ENCODE measurements around the gene TGFBRAP1.
A peak's percentile ranks its signal among the peaks of the same experiment; 100 is the strongest.

TGFBRAP1 gene, protein sequence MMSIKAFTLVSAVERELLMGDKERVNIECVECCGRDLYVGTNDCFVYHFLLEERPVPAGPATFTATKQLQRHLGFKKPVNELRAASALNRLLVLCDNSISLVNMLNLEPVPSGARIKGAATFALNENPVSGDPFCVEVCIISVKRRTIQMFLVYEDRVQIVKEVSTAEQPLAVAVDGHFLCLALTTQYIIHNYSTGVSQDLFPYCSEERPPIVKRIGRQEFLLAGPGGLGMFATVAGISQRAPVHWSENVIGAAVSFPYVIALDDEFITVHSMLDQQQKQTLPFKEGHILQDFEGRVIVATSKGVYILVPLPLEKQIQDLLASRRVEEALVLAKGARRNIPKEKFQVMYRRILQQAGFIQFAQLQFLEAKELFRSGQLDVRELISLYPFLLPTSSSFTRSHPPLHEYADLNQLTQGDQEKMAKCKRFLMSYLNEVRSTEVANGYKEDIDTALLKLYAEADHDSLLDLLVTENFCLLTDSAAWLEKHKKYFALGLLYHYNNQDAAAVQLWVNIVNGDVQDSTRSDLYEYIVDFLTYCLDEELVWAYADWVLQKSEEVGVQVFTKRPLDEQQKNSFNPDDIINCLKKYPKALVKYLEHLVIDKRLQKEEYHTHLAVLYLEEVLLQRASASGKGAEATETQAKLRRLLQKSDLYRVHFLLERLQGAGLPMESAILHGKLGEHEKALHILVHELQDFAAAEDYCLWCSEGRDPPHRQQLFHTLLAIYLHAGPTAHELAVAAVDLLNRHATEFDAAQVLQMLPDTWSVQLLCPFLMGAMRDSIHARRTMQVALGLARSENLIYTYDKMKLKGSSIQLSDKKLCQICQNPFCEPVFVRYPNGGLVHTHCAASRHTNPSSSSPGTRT

DNA sequence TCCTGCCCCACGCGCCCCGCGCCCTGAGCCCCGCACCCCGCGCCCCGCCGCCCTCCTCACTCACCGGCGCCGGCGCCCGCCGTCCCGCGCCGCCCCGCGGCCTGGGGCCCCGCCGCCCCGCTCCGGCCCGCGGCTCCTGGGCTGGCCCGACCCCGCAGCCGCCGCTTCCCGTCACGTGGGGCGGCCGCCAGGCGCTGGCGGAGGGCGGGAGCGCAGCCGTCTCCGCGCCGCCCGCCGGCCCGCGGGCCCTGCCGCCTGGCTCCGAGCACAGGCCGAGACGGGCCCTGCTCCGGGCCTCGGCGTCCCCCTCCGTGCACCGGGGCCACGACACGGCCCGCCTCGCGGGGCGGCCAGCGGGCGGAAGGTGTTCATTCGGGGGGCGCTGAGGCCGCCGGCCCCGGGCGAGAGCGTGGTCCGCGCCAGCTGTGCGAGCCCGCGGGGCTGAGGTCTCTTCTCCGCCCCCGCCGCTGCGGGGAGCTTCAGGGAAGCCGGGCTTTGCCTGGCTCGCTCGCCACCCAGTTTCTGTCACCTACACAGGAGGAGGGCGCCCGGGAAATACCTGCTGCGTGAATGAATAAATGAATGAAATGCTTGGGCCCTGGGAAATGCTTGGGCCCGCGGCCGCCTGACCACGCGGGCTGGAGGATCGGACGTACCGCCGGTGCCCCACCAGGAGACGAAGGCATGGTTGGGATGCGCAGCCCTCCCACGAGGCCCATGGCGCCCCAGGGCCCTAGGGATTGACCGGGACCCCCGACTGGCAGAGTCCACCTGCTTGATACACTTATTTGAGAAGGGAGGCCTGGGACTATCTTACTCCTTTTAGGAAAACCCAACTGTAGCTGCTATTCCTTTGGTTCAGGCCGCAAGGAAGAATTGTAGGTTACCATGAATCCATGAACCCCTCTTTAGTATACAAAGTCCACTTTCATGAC is at the start of gene TGFBRAP1:
Gene TGFBRAP1 (minus strand): TSS at position 175 of the 935 bp plus-strand sequence. CDS start 21,434 bp downstream, outside the sequence.
- DNase-seq (ENCODE audit: low spot score) = peak; percentile 56

- no peak for DNase-seq (ENCODE audit: low spot score)
These were observed 49.4 kb upstream of the TGFBRAP1 start for GRCh38 chr2:105378921-105379383.

DNA sequence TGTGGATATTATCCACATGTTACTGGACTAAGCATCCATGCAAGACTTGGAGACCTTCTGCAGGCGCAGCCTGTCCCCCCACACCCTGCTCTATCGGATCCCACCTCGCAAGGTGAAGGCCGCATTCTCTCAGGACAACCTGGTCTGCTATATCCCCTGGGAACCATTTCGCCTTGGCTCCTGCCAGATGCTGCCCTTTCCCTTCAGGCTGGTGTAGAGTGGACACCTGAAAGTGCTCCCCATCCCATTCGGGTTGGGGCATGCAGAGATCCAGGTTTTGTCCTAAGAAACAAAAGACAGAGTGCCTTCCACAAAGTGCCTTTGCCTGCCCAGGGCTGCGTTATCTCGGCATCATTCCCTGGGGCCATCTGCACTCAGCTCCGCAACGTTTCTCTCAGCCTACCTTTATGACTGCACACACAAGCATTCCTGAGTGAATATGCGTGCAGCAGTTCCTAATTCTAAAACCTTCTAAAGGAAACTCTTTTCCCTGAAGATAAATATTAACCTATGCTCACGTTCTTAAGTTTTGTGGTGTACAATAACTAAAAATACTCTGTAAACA is 48.8 kb upstream of the TGFBRAP1 start:
- DNase-seq (ENCODE audit: low spot score) = no peak

DNA sequence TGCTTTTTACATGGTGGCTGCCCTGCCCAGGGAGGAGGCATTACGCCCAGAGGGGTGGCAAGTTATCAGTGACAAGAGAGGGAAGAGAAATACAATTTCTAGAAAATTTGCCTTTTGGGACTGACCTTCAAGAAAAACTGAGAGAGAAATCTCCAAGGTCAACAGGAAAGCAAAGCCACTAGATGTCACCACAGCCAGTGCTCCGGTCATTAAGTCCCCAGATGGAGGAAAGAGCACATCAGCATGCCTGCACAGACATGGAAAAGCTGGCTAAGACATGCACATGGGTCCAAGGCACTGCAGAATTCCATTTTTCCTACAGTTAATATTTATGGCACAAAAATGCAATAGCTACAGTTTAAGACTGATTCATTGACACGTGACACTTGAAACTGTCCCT is 48.3 kb upstream of the TGFBRAP1 start:
- no peak for DNase-seq (ENCODE audit: low spot score)

DNA sequence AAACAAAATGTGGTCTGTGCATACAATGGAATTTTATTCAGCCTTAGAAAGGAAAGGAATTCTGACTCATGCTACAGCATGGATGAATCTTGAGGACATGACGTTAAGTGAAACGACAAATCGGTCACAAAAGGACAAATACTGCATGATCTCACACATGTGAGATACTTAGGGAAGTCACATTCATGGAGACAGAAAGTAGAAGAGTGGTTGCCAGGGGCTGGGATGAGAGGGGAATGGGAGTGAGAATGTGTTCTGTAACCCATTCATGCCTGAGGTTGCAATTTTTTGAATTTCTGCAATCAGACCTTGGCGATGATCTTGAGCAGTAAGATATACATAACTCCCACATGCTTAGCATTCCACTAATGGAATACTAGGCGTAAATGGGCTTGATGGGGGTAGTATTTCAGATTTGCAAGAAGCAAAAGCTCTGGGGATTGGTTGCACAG is 47.3 kb upstream of the TGFBRAP1 start:
- no peak for DNase-seq (ENCODE audit: low spot score)

DNA sequence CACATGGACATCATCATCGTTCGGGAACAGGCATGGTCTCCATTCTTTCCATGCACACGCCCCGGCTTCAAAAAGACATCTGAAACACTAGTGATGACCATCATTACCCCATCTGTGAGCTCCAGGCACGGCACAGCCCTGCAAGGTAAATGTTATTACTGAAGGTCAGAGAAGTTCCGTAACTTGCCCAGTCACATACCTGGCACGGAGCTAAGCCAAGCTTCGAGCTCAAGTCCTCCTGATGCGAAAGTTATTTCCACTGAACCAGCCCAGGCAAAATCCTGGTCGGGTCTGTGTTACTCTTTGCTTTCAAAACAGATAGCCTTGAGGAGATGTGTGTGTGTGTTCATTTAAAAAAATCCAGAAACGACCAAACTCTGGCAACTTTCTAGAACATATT is 46.5 kb upstream of the TGFBRAP1 start:
- no peak for DNase-seq (ENCODE audit: low spot score)

- DNase-seq (ENCODE audit: low spot score) = no peak
These were observed 45.5 kb upstream of the TGFBRAP1 start for GRCh38 chr2:105375001-105375561.

DNA sequence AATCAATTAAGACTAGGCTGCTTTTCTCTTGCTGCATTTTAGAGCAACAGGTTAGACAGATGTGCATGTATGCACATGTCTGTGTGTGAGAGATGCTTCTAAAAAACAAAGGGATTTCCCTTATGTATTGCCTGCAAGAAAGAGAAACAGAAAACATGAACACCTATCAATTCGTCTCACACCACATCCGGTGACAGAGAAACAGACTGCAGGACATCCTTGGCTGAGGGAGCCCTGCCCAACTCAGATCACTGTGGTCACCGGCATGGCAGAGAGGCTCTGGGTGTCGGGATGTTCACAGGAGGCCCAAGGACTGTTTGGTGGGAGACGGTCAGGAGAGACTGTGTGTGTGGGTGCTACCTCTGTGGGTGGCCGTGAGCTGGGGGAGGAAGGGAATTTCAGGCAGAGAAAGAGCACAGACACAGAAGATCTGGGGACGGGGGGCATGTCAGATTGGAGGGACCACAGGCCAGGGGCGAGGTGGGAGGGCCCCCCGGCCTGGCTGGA is 44.4 kb upstream of the TGFBRAP1 start:
- no peak for DNase-seq (ENCODE audit: low spot score)

GRCh38 chr2:105373344-105373781 is 43.8 kb upstream of the TGFBRAP1 start:
- no peak for DNase-seq (ENCODE audit: low spot score)

DNA sequence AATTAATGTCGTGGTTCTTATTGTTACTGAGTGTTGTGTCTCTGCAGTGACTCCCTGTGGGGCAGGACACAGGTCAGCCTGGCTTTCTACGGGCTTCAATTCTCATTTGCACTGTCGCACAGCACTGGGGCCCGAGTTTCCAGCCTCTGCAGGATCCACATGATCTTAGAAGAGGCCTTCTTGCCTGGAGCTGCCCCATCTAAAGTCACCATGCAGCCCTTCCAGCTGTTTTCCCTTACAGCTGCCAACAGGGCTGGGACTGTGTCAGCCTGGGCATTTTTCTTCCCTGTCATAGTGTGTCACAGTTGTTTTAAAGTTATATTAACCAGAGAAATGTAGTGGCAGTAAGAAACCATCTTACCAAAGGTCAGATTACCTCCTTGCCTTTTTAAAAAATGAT is 42.3 kb upstream of the TGFBRAP1 start:
- DNase-seq (ENCODE audit: low spot score) = no peak

GRCh38 chr2:105371156-105371555 is 41.6 kb upstream of the TGFBRAP1 start:
- DNase-seq (ENCODE audit: low spot score) = no peak

DNA sequence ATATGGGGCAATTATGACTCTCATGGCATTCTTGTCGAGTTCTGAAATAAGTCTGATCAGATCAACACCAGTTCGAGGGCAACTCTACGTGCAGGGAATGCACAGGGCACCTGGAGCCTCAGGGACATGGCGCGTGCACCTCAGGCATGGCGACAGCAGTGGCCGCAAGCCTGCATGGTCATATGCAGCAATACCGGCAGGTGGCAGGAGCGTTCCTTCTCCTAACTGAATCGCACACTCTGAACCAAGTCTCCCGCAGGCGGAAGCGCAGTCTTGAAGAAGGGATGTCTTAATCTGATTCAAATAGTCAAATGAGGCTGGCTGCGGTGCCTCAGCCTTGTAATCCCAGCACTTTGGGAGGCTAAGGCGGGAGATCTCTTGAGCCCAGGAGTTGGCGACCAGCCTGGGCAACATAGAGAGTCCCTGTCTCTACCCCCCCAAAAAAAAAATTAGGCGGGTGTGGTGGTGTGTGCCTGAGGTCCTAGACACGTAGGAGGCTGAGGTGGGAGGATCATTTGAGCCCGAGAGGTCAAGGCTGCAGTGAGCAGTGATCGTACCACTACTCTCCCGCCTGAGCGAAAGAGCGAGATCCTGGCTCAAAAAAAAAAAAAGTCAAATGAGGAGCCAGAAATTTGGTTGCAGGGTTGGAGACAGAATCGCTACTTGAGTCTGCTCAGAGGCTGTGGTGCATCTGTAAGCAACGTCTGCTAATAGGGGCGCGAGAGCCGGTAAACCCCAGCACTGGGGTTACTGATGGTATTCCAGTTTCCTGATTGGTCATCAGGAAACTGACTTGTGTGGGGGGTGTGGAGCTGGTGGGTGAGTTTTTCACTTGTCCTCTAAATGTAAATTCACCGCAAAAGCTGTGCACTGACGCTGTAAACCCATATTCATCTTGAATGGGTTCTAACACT is 40.5 kb upstream of the TGFBRAP1 start:
- peak; percentile 94 for DNase-seq (ENCODE audit: low spot score)

- no peak for DNase-seq (ENCODE audit: low spot score)
These were observed 39.3 kb upstream of the TGFBRAP1 start for GRCh38 chr2:105368759-105369408.

DNA sequence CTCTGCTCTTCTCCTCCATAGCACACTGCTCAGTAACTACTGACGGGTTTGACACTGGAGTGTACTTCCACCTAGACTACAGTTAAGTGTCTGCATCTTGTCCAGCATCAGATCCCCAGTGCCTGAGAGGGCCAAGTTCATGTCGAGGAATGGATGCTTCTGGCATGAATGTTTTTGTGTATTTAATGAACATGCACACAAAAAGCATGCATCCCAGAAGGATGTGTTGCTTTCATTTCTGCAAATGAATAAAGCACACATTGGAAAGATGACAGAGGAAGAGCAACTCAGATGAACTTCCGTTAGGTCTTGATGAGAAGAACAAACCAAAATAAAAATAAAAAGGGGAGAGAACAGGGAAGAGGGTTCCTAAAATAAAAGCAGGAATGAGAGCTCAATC is 35.7 kb upstream of the TGFBRAP1 start:
- no peak for DNase-seq (ENCODE audit: low spot score)

DNA sequence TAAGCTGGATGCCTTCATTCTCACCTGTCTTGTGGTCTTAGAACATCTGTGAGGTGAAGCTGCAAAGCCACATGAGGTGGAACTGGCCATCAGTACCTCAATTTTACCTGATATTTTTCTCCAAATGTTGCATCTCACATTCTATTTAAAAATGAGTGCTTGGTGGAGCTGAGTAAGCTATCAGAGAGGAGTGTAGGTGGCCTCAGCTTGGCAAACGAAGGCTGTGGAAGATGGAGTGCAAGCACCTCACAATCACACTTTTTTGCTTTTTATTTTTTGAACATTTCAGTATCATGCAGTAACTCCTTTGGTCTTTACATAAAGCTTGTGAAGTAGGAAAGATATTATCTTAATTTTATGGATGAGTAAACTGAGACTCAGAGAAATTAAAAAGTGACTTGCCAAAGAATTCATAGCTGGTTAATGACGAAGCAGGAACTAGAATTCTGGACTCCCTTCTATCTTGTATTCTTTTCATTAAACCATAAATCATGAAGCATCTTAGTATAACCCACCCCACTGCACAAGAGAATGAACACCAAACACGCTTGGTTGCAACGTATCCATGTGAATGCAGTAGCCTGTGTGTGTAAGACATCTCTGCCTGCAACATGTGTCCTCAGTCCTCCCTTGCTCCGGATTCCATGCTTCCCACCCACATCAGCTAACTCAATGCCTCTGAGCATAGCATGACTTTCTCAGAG is 35.1 kb upstream of the TGFBRAP1 start:
- no peak for DNase-seq (ENCODE audit: low spot score)

DNA sequence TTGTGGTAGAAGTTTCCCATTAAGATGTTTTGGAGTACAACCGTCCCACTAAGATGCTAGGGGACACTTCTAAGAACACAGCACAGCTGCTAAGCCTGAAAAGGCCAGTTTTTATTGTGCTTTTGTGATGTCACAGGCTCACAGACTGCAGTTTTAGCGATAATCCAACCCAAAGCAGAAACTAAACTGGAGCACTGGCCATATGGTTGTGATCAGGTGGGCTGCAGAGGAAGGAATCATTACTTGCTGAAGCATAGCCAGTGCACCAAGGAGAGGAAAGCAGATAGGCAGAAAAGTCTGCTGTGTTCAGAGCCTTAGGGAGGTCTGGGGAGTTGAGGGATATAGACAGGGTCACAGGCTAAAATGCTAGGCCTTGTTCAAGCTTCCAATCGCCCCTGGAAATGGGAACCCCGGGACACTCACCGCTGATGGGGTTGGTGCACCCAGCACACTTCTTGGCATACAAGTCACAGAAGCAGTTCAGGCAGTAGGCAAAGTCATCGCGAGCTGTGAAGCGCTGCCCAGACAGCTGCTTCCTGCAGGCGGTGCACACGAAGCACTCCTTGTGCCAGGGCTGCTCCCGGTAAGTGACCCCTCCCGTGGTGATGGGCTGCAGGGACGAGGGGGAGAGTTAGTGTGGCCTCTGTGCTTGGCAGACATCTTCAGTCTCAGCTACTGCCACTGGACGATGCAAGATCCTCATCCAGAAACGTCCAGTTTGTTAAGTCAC is 33.5 kb upstream of the TGFBRAP1 start:
- peak; percentile 32 for DNase-seq (ENCODE audit: low spot score)

- no peak for DNase-seq (ENCODE audit: low spot score)
These were observed 31.8 kb upstream of the TGFBRAP1 start for GRCh38 chr2:105361102-105361889.
